ENCODE measurements around the gene WDR70. TPM values are rescaled to one million over a fixed set of nuclear protein-coding genes. Genes with fewer than 3 reads are reported as not detected.
"Not testable (repeated sequence)": the region's sequence is repeated elsewhere in the genome, so short reads cannot be mapped to it uniquely, and the experiment has no call there.

Gene WDR70
- total RNA-seq, 4 donors from 2014 or later = 25.3 to 122 (median 48.8) TPM

- Histone ChIP-seq H3K27me3 (no peaks in the 10 kb centered on the region), H3K9me3 (no peaks in the 10 kb centered on the region), H3K27ac (peak overlapping the region in 1 of 2 donors; percentile 8), H3K4me3 (no peak overlapping the region), H3K36me3 (no peaks in the 10 kb centered on the region), H3K4me1 (no peaks in the 10 kb centered on the region)
- DNase-seq = no peak
- TF ChIP-seq, protein P1, sequence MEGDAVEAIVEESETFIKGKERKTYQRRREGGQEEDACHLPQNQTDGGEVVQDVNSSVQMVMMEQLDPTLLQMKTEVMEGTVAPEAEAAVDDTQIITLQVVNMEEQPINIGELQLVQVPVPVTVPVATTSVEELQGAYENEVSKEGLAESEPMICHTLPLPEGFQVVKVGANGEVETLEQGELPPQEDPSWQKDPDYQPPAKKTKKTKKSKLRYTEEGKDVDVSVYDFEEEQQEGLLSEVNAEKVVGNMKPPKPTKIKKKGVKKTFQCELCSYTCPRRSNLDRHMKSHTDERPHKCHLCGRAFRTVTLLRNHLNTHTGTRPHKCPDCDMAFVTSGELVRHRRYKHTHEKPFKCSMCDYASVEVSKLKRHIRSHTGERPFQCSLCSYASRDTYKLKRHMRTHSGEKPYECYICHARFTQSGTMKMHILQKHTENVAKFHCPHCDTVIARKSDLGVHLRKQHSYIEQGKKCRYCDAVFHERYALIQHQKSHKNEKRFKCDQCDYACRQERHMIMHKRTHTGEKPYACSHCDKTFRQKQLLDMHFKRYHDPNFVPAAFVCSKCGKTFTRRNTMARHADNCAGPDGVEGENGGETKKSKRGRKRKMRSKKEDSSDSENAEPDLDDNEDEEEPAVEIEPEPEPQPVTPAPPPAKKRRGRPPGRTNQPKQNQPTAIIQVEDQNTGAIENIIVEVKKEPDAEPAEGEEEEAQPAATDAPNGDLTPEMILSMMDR (IDR thresholded peaks at IDR 0.05) = no peak
- TF ChIP-seq POLR2A (IDR thresholded peaks at IDR 0.05) = no peak
- intact Hi-C loops (cut with DNase I; ENCODE audit: low total_unique reads) = no loop called here
Observed at GRCh38 chr5:37615184-37615583, 236.1 kb downstream of the WDR70 start.

DNA sequence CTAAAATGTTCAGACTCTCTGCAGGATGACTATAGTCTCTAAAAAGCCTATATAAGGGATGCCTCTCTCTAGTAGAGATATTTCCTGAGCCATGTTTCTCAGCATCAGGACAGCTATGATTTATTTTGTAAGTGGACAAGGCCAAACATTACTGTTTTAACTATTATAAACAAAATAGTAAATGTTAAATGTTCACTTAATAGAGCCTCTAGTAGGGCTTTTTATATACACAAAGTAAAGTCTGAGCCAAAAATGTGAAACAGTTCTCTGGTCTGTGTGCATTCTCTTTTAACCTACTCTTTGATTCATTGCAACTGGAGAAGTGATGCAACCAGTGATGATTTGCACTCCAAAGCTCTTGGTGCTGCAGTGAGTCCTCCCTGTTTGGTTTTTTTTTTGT, 240.2 kb downstream of the WDR70 start:
- no peak for TF ChIP-seq POLR2A (IDR thresholded peaks at IDR 0.05)
- TF ChIP-seq, protein P1 (IDR thresholded peaks at IDR 0.05) = no peak
- H3K27me3 ChIP-seq = no peaks in the 10 kb centered on the region
- no peak overlapping the region for H3K27ac ChIP-seq
- no peaks in the 10 kb centered on the region for H3K9me3 ChIP-seq
- no peak for DNase-seq
- H3K36me3 ChIP-seq = no peaks in the 10 kb centered on the region
- intact Hi-C loops (cut with DNase I; ENCODE audit: low total_unique reads) = no loop called here
- no peak overlapping the region for H3K4me3 ChIP-seq
- H3K4me1 ChIP-seq = no peaks in the 10 kb centered on the region

GRCh38 chr5:37622354-37622753, 243.2 kb downstream of the WDR70 start:
- H3K36me3 ChIP-seq; intact Hi-C loops (cut with DNase I; ENCODE audit: low total_unique reads); DNase-seq; H3K27ac ChIP-seq; H3K4me3 ChIP-seq; H3K9me3 ChIP-seq; H3K4me1 ChIP-seq; H3K27me3 ChIP-seq: not testable (repeated sequence)

GRCh38 chr5:37626266-37626665, 247.1 kb downstream of the WDR70 start:
- DNase-seq = no peak
- no peaks in the 10 kb centered on the region for H3K4me1 ChIP-seq
- H3K9me3 ChIP-seq = peaks cover 0 to 10% of the 10 kb centered on the region in 2 donors
- intact Hi-C loops (cut with DNase I; ENCODE audit: low total_unique reads) = no loop called here
- H3K27me3 ChIP-seq = no peaks in the 10 kb centered on the region
- no peak for TF ChIP-seq POLR2A (IDR thresholded peaks at IDR 0.05)
- TF ChIP-seq, protein P1 (IDR thresholded peaks at IDR 0.05) = no peak
- H3K36me3 ChIP-seq = no peaks in the 10 kb centered on the region
- H3K27ac ChIP-seq = no peak overlapping the region
- H3K4me3 ChIP-seq = no peak overlapping the region

GRCh38 chr5:37628876-37629275, 249.8 kb downstream of the WDR70 start:
- no peaks in the 10 kb centered on the region for H3K27me3 ChIP-seq
- H3K36me3 ChIP-seq = no peaks in the 10 kb centered on the region
- H3K27ac ChIP-seq = no peak overlapping the region
- peaks cover 0 to 10% of the 10 kb centered on the region in 2 donors for H3K9me3 ChIP-seq
- intact Hi-C loops (cut with DNase I; ENCODE audit: low total_unique reads) = no loop called here
- no peak overlapping the region for H3K4me3 ChIP-seq
- TF ChIP-seq, protein P1 (IDR thresholded peaks at IDR 0.05) = no peak
- no peak for TF ChIP-seq POLR2A (IDR thresholded peaks at IDR 0.05)
- DNase-seq = no peak
- H3K4me1 ChIP-seq = no peaks in the 10 kb centered on the region

- H3K27me3 ChIP-seq = no peaks in the 10 kb centered on the region
- H3K4me1 ChIP-seq = no peaks in the 10 kb centered on the region
- H3K27ac ChIP-seq = no peak overlapping the region
- DNase-seq = no peak
- no peak overlapping the region for H3K4me3 ChIP-seq
- no peaks in the 10 kb centered on the region for H3K36me3 ChIP-seq
- peaks cover 0 to 10% of the 10 kb centered on the region in 2 donors for H3K9me3 ChIP-seq
- intact Hi-C loops (cut with DNase I; ENCODE audit: low total_unique reads) = no loop called here
- TF ChIP-seq POLR2A (IDR thresholded peaks at IDR 0.05) = no peak
- TF ChIP-seq, protein P1 (IDR thresholded peaks at IDR 0.05) = no peak
Observed at GRCh38 chr5:37631939-37632338, 252.8 kb downstream of the WDR70 start.

All from uterus (tissue), 4 donors.